SK-N-SH (cell line): ENCODE data around the gene SPAG4. TPM values are rescaled to one million over a fixed set of nuclear protein-coding genes. Genes with fewer than 3 reads are reported as not detected.

Experiments
- CTCF ChIA-PET: fragments of 300-600, 350-600 bp; formaldehyde crosslinking; extraction: SDS; loops from one replicate; lab custom pipeline; 2021; lab: Yijun Ruan, JAX
- POLR2A ChIA-PET: fragments of 350-600 bp; sonication (Branson Sonifier 250); formaldehyde crosslinking; extraction: SDS; loops from one replicate; lab custom pipeline; 2020; ENCODE audit warnings: antibody characterized with exemption, inconsistent platforms; lab: Yijun Ruan, JAX
- DNase-seq: peaks from one replicate; pipeline ENCODE4 v3.0.0; 2012
- H2AFZ ChIP-seq: fragments of 200-600 bp; sonication (generic); 2 replicates; pipeline ENCODE4 v1.8.1; 2016; ENCODE audit warnings: antibody characterized with exemption, mild to moderate bottlenecking, low read depth
- H3F3A ChIP-seq: fragments of 200-600 bp; sonication (generic); replicated peaks from 2 replicates; pipeline ENCODE3; 2016; ENCODE audit warnings: antibody characterized with exemption, mild to moderate bottlenecking; ENCODE audit not compliant: insufficient read depth
- H3K27ac ChIP-seq, 2 experiments: fragments of 200-500 bp in 1 of 2; fragments of 200-600 bp in 1 of 2; sonication (Bioruptor generic) in 1 of 2; sonication (generic), shearing (Covaris generic) in 1 of 2; 2 replicates each; pipeline versions ENCODE4 v1.5.1 to v1.6.1; 2014 to 2016; ENCODE audit warnings: low read depth in 2 of 2, inconsistent platforms in 1 of 2, low read length in 1 of 2, mild to moderate bottlenecking in 1 of 2, mixed read lengths in 1 of 2
- H3K27me3 ChIP-seq: fragments of 200-600 bp; sonication (generic), shearing (Covaris generic); 2 replicates; pipeline ENCODE4 v1.6.1; 2016; ENCODE audit warnings: mixed run types; ENCODE audit not compliant: insufficient read depth
- H3K36me3 ChIP-seq, 2 experiments: fragments of 200-500 bp in 1 of 2; fragments of 200-600 bp in 1 of 2; sonication (Bioruptor generic) in 1 of 2; sonication (generic) in 1 of 2; replicated peaks in 1 of 2; 2 replicates each; pipeline versions ENCODE3 to v1.5.1; 2014 to 2016; ENCODE audit warnings: low read length in 1 of 2, mild to moderate bottlenecking in 1 of 2; ENCODE audit not compliant: insufficient read depth in 2 of 2, control insufficient read depth in 1 of 2
- H3K4me1 ChIP-seq, 2 experiments: fragments of 200-500 bp in 1 of 2; fragments of 200-600 bp in 1 of 2; sonication (Bioruptor generic) in 1 of 2; sonication (generic), shearing (Covaris generic) in 1 of 2; 2 replicates each; pipeline versions ENCODE4 v1.5.1 to v1.6.1; 2014 to 2016; ENCODE audit warnings: low read depth in 1 of 2, low read length in 1 of 2, mixed run types in 1 of 2; ENCODE audit not compliant: insufficient read depth in 2 of 2, control insufficient read depth in 1 of 2
- H3K4me2 ChIP-seq: fragments of 200-600 bp; sonication (generic), shearing (Covaris generic); 2 replicates; pipeline ENCODE4 v1.6.1; 2017; ENCODE audit warnings: mixed run types
- H3K4me3 ChIP-seq, 2 experiments: fragments of 200-500 bp in 1 of 2; fragments of 200-600 bp in 1 of 2; sonication (Bioruptor generic) in 1 of 2; sonication (generic), shearing (Covaris generic) in 1 of 2; 2 replicates each; pipeline versions ENCODE4 v1.5.1 to v1.8.1; 2014 to 2016; ENCODE audit warnings: low read depth in 2 of 2, inconsistent platforms in 1 of 2, low read length in 1 of 2, mild to moderate bottlenecking in 1 of 2, mixed read lengths in 1 of 2, moderate library complexity in 1 of 2
- H3K79me2 ChIP-seq: fragments of 200-600 bp; sonication (generic); 2 replicates; pipeline ENCODE4 v1.8.1; 2017; ENCODE audit warnings: mild to moderate bottlenecking; ENCODE audit not compliant: insufficient read depth
- H3K9ac ChIP-seq: fragments of 200-600 bp; sonication (generic); 2 replicates; pipeline ENCODE4 v1.6.1; 2017; ENCODE audit warnings: mixed run types
- H3K9me2 ChIP-seq: fragments of 200-600 bp; sonication (generic); 2 replicates; pipeline ENCODE4 v1.6.1; 2017; ENCODE audit warnings: mixed run types
- H3K9me3 ChIP-seq: fragments of 200-600 bp; sonication (generic); 2 replicates; pipeline ENCODE4 v1.6.1; 2017; ENCODE audit warnings: mixed run types, mild to moderate bottlenecking, moderate library complexity
- H4K20me1 ChIP-seq: fragments of 200-600 bp; sonication (generic); 2 replicates; pipeline ENCODE4 v1.6.1; 2017; ENCODE audit warnings: mild to moderate bottlenecking, mixed run types; ENCODE audit not compliant: insufficient read depth
- ELF1 ChIP-seq: IDR thresholded peaks from 2 replicates; pipeline ENCODE4 v1.4.0; 2012
- EP300 ChIP-seq, 2 experiments: IDR thresholded peaks; 2 replicates each; pipeline versions ENCODE4 v1.4.0 to v1.6.1; 2012; ENCODE audit warnings: borderline replicate concordance in 1 of 2, low read depth in 1 of 2, low read length in 1 of 2
- FOSL2 ChIP-seq: IDR thresholded peaks from 2 replicates; pipeline ENCODE4 v1.4.0; 2012; ENCODE audit warnings: low read depth, mild to moderate bottlenecking, moderate library complexity, borderline replicate concordance
- FOXJ3 ChIP-seq: sonication (generic); formaldehyde crosslinking; IDR thresholded peaks from 2 replicates; pipeline ENCODE4 v1.5.1; 2020; ENCODE audit warnings: mild to moderate bottlenecking, missing genetic modification reagents
- GATA2 ChIP-seq: sonication (generic); formaldehyde crosslinking; IDR thresholded peaks from 2 replicates; pipeline ENCODE4 v1.5.0; 2020; ENCODE audit warnings: mild to moderate bottlenecking, missing genetic modification reagents
- JUND ChIP-seq: IDR thresholded peaks from 2 replicates; pipeline ENCODE4 v1.4.0; 2012
- NRF1 ChIP-seq: IDR thresholded peaks from 2 replicates; pipeline ENCODE4 v1.6.1; 2012; ENCODE audit warnings: low read depth, mild to moderate bottlenecking, low read length
- RAD21 ChIP-seq: IDR thresholded peaks from 2 replicates; pipeline ENCODE4 v1.6.1; 2012; ENCODE audit warnings: mild to moderate bottlenecking, low read length
- REST ChIP-seq: IDR thresholded peaks from 2 replicates; pipeline ENCODE4 v1.6.1; 2012; ENCODE audit warnings: mild to moderate bottlenecking, low read depth, low read length, moderate library complexity
- SMC3 ChIP-seq: IDR thresholded peaks from 2 replicates; pipeline ENCODE4 v1.6.1; 2012; ENCODE audit warnings: low read depth, low read length, improper control_type of control experiment
- TEAD4 ChIP-seq: IDR thresholded peaks from 2 replicates; pipeline ENCODE4 v1.4.0; 2012; ENCODE audit warnings: mild to moderate bottlenecking, borderline replicate concordance; ENCODE audit not compliant: insufficient read depth
- WGBS: methylation state at CpG from one replicate; pipeline ENCODE4 v1.1.6; 2017; ENCODE audit warnings: low lambda C conversion rate; 5-methylcytosine and 5-hydroxymethylcytosine counted together
- polyA plus RNA-seq, 3 experiments: library from polyadenylated mRNA; depleted of rRNA; stranded (reverse); fragments of >200 nt; gene quantifications; 2 replicates each; pipeline ENCODE4 v1.2.3, GENCODE V29; 2012
- TF ChIP-seq, protein P1 (sequence below): fragments of 200-600 bp; sonication (generic); IDR thresholded peaks from 2 replicates; pipeline ENCODE4 v1.6.1; 2017; ENCODE audit warnings: antibody characterized with exemption, mild to moderate bottlenecking, moderate library complexity
- TF ChIP-seq, protein P2 (sequence below): fragments of 150-350 bp; IDR thresholded peaks from 2 replicates; pipeline ENCODE4 v1.6.1; 2017; ENCODE audit warnings: antibody characterized with exemption, low read length, low read depth, borderline replicate concordance

SPAG4 gene
- polyA plus RNA-seq, 1 of the 3 experiments (the other 2 are of a cell fraction): 6.9 TPM

GRCh38 chr20:35604449-35604747 is 11.2 kb upstream of the SPAG4 start:
- Histone ChIP-seq H3K9ac (no peak overlapping the region), H2AFZ (no peak overlapping the region), H3K9me2 (no peaks in the 10 kb centered on the region), H3K9me3 (no peaks in the 10 kb centered on the region), H3K4me3 (no peak overlapping the region), H3K36me3 (no peaks in the 10 kb centered on the region), H3K4me2 (no peak overlapping the region), H3K79me2 (no peaks in the 10 kb centered on the region), H3K4me1 (peaks cover 0 to 10% of the 10 kb centered on the region in 2 experiments; a peak in 1 of 4 replicates), H3K27me3 (no peaks in the 10 kb centered on the region), H3F3A (no peaks in the 10 kb centered on the region), H4K20me1 (no peaks in the 10 kb centered on the region), H3K27ac (no peak overlapping the region)
- POLR2A ChIA-PET: interaction anchor here (1.6 kb wide), 1 partner anchor 11 kb away, joined by 3 read pairs; the partner anchor contains the start of gene SPAG4
- WGBS: 52% methylated on average over 2 of the region's 4 CpGs
- peak; percentile 45 for DNase-seq
- CTCF ChIA-PET: interaction anchor here (0.9 to 1.9 kb wide), 3 partner anchors 15 to 92 kb away, joined by 3 to 5 read pairs (median 4); no protein-coding TSS in a partner anchor
- TF ChIP-seq, protein P1, sequence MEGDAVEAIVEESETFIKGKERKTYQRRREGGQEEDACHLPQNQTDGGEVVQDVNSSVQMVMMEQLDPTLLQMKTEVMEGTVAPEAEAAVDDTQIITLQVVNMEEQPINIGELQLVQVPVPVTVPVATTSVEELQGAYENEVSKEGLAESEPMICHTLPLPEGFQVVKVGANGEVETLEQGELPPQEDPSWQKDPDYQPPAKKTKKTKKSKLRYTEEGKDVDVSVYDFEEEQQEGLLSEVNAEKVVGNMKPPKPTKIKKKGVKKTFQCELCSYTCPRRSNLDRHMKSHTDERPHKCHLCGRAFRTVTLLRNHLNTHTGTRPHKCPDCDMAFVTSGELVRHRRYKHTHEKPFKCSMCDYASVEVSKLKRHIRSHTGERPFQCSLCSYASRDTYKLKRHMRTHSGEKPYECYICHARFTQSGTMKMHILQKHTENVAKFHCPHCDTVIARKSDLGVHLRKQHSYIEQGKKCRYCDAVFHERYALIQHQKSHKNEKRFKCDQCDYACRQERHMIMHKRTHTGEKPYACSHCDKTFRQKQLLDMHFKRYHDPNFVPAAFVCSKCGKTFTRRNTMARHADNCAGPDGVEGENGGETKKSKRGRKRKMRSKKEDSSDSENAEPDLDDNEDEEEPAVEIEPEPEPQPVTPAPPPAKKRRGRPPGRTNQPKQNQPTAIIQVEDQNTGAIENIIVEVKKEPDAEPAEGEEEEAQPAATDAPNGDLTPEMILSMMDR: peak; percentile 45
- no peak for TF ChIP-seq FOSL2

- no peaks in the 10 kb centered on the region for H4K20me1 ChIP-seq
- TF ChIP-seq REST (no peak), RAD21 (no peak), FOXJ3 (CRISPR knock-in tag) (no peak), ELF1 (no peak), GATA2 (CRISPR knock-in tag) (no peak), JUND (no peak), SMC3 (no peak), EP300 (IDR thresholded peaks at IDR 0.05; ENCODE audit: borderline replicate concordance in 1 of 2, low read depth in 1 of 2, low read length in 1 of 2) (no peak), TEAD4 (no peak), NRF1 (no peak)
- TF ChIP-seq, protein P1: no peak
- TF ChIP-seq, protein P2, sequence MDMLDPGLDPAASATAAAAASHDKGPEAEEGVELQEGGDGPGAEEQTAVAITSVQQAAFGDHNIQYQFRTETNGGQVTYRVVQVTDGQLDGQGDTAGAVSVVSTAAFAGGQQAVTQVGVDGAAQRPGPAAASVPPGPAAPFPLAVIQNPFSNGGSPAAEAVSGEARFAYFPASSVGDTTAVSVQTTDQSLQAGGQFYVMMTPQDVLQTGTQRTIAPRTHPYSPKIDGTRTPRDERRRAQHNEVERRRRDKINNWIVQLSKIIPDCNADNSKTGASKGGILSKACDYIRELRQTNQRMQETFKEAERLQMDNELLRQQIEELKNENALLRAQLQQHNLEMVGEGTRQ: no peak
- CTCF ChIA-PET: interaction anchor here (0.8 to 2.8 kb wide), 4 partner anchors 10 to 14 kb away, joined by 3 to 11 read pairs (median 4); partner anchors contain the start of gene SPAG4
- H3K4me1 ChIP-seq: peaks cover 0 to 9% of the 10 kb centered on the region in 2 experiments; a peak in 1 of 4 replicates
- no peaks in the 10 kb centered on the region for H3K9me3 ChIP-seq
- H3K79me2 ChIP-seq: no peaks in the 10 kb centered on the region
- POLR2A ChIA-PET: no interaction called here
- H3K27me3 ChIP-seq: no peaks in the 10 kb centered on the region
- 67% methylated on average over 1 of the region's 4 CpGs for WGBS
- H3K4me3 ChIP-seq: no peak overlapping the region
- no peak overlapping the region for H3K27ac ChIP-seq
- H3K9me2 ChIP-seq: no peaks in the 10 kb centered on the region
- no peak overlapping the region for H3K4me2 ChIP-seq
- no peak overlapping the region for H3K9ac ChIP-seq
- no peak for DNase-seq
- H3F3A ChIP-seq: no peaks in the 10 kb centered on the region
- H2AFZ ChIP-seq: no peak overlapping the region
- H3K36me3 ChIP-seq: no peaks in the 10 kb centered on the region
These were observed 9.5 kb upstream of the SPAG4 start for GRCh38 chr20:35606127-35606526.
